OCI-LY1 (cell line): ENCODE measurements around the gene AP2B1.

ENCODE experiments used
- H2AFZ ChIP-seq: fragments of 200-600 bp; sonication (generic), shearing (Covaris generic); 2 replicates; pipeline ENCODE4 v1.6.0; 2014; ENCODE audit warnings: antibody characterized with exemption, mild to moderate bottlenecking, low read length
- H3F3A ChIP-seq: fragments of 200-600 bp; sonication (generic), shearing (Covaris generic); 2 replicates; pipeline ENCODE4 v1.6.0; 2014; ENCODE audit warnings: mild to moderate bottlenecking, antibody characterized with exemption, low read length, moderate library complexity; ENCODE audit not compliant: insufficient read depth
- H3K27ac ChIP-seq: fragments of 200-600 bp; sonication (generic); 2 replicates; pipeline ENCODE4 v1.5.1; 2014; ENCODE audit warnings: low read length, mixed run types, mild to moderate bottlenecking, low read depth; ENCODE audit not compliant: poor library complexity, severe bottlenecking
- H3K27me3 ChIP-seq: fragments of 200-600 bp; sonication (generic); 2 replicates; pipeline ENCODE4 v1.6.0; 2014; ENCODE audit warnings: antibody characterized with exemption, mild to moderate bottlenecking, low read length, moderate library complexity; ENCODE audit not compliant: insufficient read depth
- H3K36me3 ChIP-seq: fragments of 200-600 bp; sonication (generic); 2 replicates; pipeline ENCODE4 v1.6.1; 2014; ENCODE audit warnings: mild to moderate bottlenecking, antibody characterized with exemption, low read length, moderate library complexity, mixed read lengths; ENCODE audit not compliant: insufficient read depth
- H3K4me1 ChIP-seq: fragments of 200-600 bp; sonication (generic); 2 replicates; pipeline ENCODE4 v1.5.1; 2014; ENCODE audit warnings: mild to moderate bottlenecking, low read length, moderate library complexity; ENCODE audit not compliant: insufficient read depth, severe bottlenecking
- H3K4me2 ChIP-seq: fragments of 200-600 bp; sonication (generic), shearing (Covaris generic); 2 replicates; pipeline ENCODE4 v1.6.1; 2014; ENCODE audit warnings: low read length
- H3K4me3 ChIP-seq: fragments of 200-600 bp; sonication (generic); 2 replicates; pipeline ENCODE4 v1.5.1; 2014; ENCODE audit warnings: low read length, low read depth, mild to moderate bottlenecking, mixed read lengths; ENCODE audit not compliant: poor library complexity, severe bottlenecking
- H3K79me2 ChIP-seq: fragments of 200-600 bp; shearing (Covaris generic); 2 replicates; pipeline ENCODE4 v1.6.1; 2016; ENCODE audit warnings: mixed run types, low read length, mixed read lengths; ENCODE audit not compliant: insufficient read depth
- H3K9ac ChIP-seq: fragments of 200-600 bp; sonication (generic), shearing (Covaris generic); 2 replicates; pipeline ENCODE4 v1.6.1; 2014; ENCODE audit warnings: mild to moderate bottlenecking, low read length, mixed read lengths
- H3K9me2 ChIP-seq: fragments of 200-600 bp; sonication (generic), shearing (Covaris generic); 2 replicates; pipeline ENCODE4 v1.6.1; 2014; ENCODE audit warnings: low read depth, mild to moderate bottlenecking, low read length, mixed read lengths
- H3K9me3 ChIP-seq: fragments of 200-600 bp; shearing (Covaris generic); 2 replicates; pipeline ENCODE4 v1.6.1; 2014; ENCODE audit warnings: low read length, mixed read lengths
- H4K20me1 ChIP-seq: fragments of 200-600 bp; sonication (generic), shearing (Covaris generic); 2 replicates; pipeline ENCODE4 v1.6.0; 2016; ENCODE audit warnings: mild to moderate bottlenecking, low read length; ENCODE audit not compliant: insufficient read depth
- EZH2 ChIP-seq: fragments of 200-600 bp; sonication (generic), shearing (Covaris generic); IDR thresholded peaks from 2 replicates; pipeline ENCODE4 v1.8.0; 2017; ENCODE audit warnings: borderline replicate concordance, mixed run types, mild to moderate bottlenecking, antibody characterized with exemption, low read length, moderate library complexity, mixed read lengths
- TF ChIP-seq, protein P1 (sequence below): fragments of 200-600 bp; sonication (generic), shearing (Covaris generic); IDR thresholded peaks from 2 replicates; pipeline ENCODE4 v1.5.1; 2017; ENCODE audit warnings: mild to moderate bottlenecking, antibody characterized with exemption, low read length, moderate library complexity, mixed read lengths

Gene AP2B1

DNA sequence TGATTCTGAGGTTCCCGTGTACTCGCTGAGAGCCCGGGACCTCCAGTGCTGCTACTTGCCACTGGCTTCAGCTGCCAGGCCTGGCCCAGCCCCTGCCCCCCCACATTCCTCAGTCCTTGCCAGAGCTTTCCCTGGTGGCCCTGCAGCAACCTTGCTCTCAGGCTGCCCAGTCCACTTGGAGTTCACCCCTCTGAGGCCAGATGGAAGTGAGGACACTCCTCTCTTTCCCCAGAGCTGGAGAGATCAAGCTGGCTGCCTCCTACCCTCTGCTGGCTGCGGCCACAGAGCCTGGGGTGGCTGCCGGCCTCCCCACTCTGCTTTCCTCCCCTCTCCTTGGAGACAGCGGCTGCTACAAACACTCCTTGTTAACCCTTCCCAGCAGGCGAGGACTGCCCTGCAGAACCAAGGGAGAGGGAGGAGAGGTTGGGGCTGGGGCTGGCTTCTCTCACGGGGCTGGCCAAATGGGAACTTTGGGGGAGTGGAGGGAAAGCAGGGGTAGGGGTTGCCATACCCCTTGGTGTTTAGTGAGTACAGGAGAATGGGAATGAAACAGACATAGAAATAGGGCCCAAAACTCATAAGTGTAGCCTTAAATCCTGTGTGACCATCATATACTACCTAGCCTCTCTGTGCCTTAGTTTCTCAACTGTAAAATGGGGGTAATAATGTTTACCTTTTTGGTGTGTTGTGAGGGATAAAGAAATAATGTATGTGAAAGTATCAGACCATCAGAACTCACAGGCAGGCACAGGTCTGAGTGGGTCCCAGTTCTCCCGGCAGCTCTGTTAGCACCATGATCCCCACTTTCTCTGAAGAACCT lies 166.0 kb downstream of the AP2B1 start, which contains the start of gene GAS2L2:
Gene GAS2L2, minus strand, starts transcription at position 295 of the 820 bp plus-strand sequence. CDS start 389 bp downstream, outside the sequence.
- Histone ChIP-seq H3K27me3 (peaks cover 15% of the 10 kb centered on the region), H3K4me2 (no peak within 1 kb of the TSS), H4K20me1 (no peaks in the 10 kb centered on the region), H3K36me3 (no peaks in the 10 kb centered on the region), H2AFZ (no peak within 1 kb of the TSS), H3K79me2 (no peaks in the 10 kb centered on the region), H3F3A (no peaks in the 10 kb centered on the region), H3K9ac (no peak within 1 kb of the TSS), H3K27ac (no peak within 1 kb of the TSS), H3K4me1 (peaks cover 9% of the 10 kb centered on the region), H3K9me2 (no peaks in the 10 kb centered on the region), H3K4me3 (no peak within 1 kb of the TSS), H3K9me3 (no peaks in the 10 kb centered on the region)
- TF ChIP-seq EZH2 = no peak

- H3K27ac ChIP-seq = no peak overlapping the region
- TF ChIP-seq, protein P1, sequence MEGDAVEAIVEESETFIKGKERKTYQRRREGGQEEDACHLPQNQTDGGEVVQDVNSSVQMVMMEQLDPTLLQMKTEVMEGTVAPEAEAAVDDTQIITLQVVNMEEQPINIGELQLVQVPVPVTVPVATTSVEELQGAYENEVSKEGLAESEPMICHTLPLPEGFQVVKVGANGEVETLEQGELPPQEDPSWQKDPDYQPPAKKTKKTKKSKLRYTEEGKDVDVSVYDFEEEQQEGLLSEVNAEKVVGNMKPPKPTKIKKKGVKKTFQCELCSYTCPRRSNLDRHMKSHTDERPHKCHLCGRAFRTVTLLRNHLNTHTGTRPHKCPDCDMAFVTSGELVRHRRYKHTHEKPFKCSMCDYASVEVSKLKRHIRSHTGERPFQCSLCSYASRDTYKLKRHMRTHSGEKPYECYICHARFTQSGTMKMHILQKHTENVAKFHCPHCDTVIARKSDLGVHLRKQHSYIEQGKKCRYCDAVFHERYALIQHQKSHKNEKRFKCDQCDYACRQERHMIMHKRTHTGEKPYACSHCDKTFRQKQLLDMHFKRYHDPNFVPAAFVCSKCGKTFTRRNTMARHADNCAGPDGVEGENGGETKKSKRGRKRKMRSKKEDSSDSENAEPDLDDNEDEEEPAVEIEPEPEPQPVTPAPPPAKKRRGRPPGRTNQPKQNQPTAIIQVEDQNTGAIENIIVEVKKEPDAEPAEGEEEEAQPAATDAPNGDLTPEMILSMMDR = no peak
- no peak for TF ChIP-seq EZH2
- no peaks in the 10 kb centered on the region for H3K9me3 ChIP-seq
- no peak overlapping the region for H3K4me3 ChIP-seq
- no peaks in the 10 kb centered on the region for H3F3A ChIP-seq
- H3K4me2 ChIP-seq = no peak overlapping the region
- H3K27me3 ChIP-seq = peaks cover 3% of the 10 kb centered on the region; the same call in 1 of the 2 replicates
- H4K20me1 ChIP-seq = no peaks in the 10 kb centered on the region
- H3K79me2 ChIP-seq = no peaks in the 10 kb centered on the region
- H2AFZ ChIP-seq = no peak overlapping the region
- no peaks in the 10 kb centered on the region for H3K36me3 ChIP-seq
- no peaks in the 10 kb centered on the region for H3K4me1 ChIP-seq
- H3K9me2 ChIP-seq = no peaks in the 10 kb centered on the region
- no peak overlapping the region for H3K9ac ChIP-seq
Observed at GRCh38 chr17:35757243-35757642, 170.1 kb downstream of the AP2B1 start.

DNA sequence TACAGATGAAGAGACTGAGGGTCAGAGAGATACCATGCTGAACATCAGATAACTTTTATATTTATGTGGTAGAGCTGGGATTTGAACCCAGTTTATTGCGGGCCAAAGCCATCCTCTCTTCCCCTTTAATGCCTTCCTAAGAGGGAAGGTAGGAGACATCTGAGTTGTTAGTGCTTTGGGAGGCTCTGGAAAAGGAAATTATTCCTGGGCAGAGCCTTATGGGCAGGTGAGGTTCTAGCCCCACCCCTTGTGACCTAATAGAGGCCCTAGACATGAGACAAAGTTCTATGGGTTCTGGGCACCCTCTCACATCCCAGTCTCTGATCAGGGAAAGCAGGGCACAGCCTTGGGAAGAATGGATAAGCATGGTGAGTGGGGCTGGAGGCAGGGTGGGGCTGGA lies 173.5 kb downstream of the AP2B1 start, which contains the start of gene C17orf50:
Gene C17orf50, plus strand, starts transcription at position 301 of the 400 bp plus-strand sequence. Its CDS starts 55 bp downstream, at position 356.
- H3K4me3 ChIP-seq = no peak within 1 kb of the TSS
- no peak within 1 kb of the TSS for H3K4me2 ChIP-seq
- no peaks in the 10 kb centered on the region for H3K36me3 ChIP-seq
- no peaks in the 10 kb centered on the region for H4K20me1 ChIP-seq
- peaks cover 6% of the 10 kb centered on the region for H3K4me1 ChIP-seq
- no peak for TF ChIP-seq EZH2
- TF ChIP-seq, protein P1 = no peak
- H3K27me3 ChIP-seq = no peaks in the 10 kb centered on the region; the same call in 1 of the 2 replicates
- no peaks in the 10 kb centered on the region for H3F3A ChIP-seq
- no peaks in the 10 kb centered on the region for H3K79me2 ChIP-seq
- H3K27ac ChIP-seq = no peak within 1 kb of the TSS
- no peak within 1 kb of the TSS for H3K9ac ChIP-seq
- no peaks in the 10 kb centered on the region for H3K9me3 ChIP-seq
- no peaks in the 10 kb centered on the region for H3K9me2 ChIP-seq
- no peak within 1 kb of the TSS for H2AFZ ChIP-seq
